Measurements from ENCODE around the gene DSCAM.
"Not testable (repeated sequence)": the region's sequence is repeated elsewhere in the genome, so short reads cannot be mapped to it uniquely, and the experiment has no call there.

Gene DSCAM, protein sequence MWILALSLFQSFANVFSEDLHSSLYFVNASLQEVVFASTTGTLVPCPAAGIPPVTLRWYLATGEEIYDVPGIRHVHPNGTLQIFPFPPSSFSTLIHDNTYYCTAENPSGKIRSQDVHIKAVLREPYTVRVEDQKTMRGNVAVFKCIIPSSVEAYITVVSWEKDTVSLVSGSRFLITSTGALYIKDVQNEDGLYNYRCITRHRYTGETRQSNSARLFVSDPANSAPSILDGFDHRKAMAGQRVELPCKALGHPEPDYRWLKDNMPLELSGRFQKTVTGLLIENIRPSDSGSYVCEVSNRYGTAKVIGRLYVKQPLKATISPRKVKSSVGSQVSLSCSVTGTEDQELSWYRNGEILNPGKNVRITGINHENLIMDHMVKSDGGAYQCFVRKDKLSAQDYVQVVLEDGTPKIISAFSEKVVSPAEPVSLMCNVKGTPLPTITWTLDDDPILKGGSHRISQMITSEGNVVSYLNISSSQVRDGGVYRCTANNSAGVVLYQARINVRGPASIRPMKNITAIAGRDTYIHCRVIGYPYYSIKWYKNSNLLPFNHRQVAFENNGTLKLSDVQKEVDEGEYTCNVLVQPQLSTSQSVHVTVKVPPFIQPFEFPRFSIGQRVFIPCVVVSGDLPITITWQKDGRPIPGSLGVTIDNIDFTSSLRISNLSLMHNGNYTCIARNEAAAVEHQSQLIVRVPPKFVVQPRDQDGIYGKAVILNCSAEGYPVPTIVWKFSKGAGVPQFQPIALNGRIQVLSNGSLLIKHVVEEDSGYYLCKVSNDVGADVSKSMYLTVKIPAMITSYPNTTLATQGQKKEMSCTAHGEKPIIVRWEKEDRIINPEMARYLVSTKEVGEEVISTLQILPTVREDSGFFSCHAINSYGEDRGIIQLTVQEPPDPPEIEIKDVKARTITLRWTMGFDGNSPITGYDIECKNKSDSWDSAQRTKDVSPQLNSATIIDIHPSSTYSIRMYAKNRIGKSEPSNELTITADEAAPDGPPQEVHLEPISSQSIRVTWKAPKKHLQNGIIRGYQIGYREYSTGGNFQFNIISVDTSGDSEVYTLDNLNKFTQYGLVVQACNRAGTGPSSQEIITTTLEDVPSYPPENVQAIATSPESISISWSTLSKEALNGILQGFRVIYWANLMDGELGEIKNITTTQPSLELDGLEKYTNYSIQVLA (N-terminal part only)

DNA sequence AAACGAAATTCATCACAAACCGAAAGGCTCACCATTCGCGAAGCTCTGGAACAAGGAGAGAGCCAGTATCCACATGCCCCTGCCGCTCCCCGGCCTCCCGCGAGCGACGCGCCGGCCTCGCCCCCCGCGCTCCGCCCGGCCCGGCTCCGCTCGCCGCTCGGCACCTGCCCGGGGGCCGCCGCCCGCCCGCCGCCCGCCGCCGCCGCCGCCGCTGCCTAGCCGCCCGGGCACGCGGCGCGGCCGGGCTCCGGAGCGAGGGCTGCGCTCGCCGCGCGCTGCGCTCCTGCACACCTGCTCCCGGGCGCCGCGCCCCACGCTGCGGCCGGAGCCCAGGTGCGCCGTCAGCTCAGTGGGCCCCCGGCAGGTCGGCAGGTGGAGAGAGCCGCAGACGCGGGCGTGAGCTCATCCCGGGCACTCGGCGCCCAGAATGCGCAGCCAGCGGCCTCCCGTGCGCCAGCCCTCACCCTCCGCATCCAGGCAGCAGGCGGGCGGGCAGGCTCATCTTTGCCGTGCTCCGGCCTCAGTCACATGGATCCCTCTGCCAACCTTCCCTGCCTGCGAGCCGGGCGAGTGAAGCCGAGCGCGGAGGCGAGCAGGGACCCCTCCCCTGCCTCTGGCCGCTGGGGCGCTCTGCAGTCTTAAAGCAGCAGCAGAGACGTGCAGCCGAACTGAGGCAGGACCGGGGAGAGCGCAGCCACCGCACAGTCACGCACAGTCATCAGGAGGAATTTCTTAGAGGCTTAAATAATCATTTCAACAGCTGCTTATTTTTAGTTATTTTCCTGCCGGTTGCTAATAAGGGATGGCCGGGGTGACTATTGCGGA, at the start of gene DSCAM:
DSCAM (minus strand) TSS at position 572 of the 825 bp plus-strand sequence; CDS start at position 75, 497 bp downstream.
- H3K4me3 Mint-ChIP-seq, result no peak within 1 kb of the TSS

DNA sequence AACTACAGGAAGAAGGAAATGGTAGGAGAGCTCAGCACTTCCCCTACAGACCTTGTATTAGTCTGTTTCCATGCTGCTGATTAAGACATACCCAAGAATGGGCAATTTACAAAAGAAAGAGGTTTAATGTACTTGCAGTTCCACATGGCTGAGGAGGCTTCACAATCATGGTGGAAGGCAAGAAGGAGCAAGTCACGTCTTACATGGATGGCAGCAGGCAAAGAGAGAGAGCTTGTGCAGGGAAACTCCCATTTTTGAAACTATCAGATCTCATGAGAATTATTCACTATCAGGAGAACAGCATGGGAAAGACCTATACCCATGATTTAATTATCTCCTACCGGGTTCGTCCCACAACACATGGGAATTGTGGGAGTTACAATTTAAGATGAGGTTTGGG, 48.7 kb upstream of the DSCAM start:
- H3K4me3 Mint-ChIP-seq; intact Hi-C loops (cut with micrococcal nuclease); H3K36me3 Mint-ChIP-seq (ENCODE audit: low read depth); H3K27me3 Mint-ChIP-seq; H3K27ac Mint-ChIP-seq; H3K4me1 Mint-ChIP-seq (ENCODE audit: low read depth): not testable (repeated sequence)
- H3K9me3 Mint-ChIP-seq, result peaks cover 36% of the 10 kb centered on the region

More for the DNA sequence above, at the start of gene DSCAM:
- Mint-ChIP-seq H3K27ac (no peak within 1 kb of the TSS), H3K9me3 (no peaks in the 10 kb centered on the region), H3K27me3 (peaks cover 43% of the 10 kb centered on the region), H3K4me1 (ENCODE audit: low read depth) (no peaks in the 10 kb centered on the region), H3K36me3 (ENCODE audit: low read depth) (no peaks in the 10 kb centered on the region)
- intact Hi-C loops (cut with micrococcal nuclease), result no loop called here

DNA sequence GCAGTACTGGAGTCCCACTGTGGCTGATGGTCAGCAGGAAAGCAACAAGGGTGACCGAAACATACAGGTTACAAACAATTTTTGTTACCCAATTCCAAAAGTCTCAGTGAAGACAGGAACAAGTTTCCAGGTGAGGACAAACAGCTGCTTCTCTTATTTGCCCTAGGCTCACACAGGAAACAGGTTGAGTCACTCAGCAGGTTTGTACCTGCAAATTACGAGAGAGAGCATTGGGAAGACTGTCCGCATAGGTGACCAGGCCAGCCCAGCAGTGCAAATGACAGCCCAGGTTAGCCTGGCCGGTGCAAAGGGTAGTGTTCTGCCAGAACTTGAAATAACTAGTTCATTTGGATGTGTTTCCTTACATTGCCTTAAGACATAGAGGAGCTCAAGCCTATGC, 40.0 kb upstream of the DSCAM start:
- Mint-ChIP-seq H3K27me3 (no peaks in the 10 kb centered on the region), H3K9me3 (no peaks in the 10 kb centered on the region), H3K27ac (no peak overlapping the region), H3K4me3 (no peak overlapping the region), H3K4me1 (ENCODE audit: low read depth) (no peaks in the 10 kb centered on the region), H3K36me3 (ENCODE audit: low read depth) (no peaks in the 10 kb centered on the region)
- intact Hi-C loops (cut with micrococcal nuclease), result no loop called here

DNA sequence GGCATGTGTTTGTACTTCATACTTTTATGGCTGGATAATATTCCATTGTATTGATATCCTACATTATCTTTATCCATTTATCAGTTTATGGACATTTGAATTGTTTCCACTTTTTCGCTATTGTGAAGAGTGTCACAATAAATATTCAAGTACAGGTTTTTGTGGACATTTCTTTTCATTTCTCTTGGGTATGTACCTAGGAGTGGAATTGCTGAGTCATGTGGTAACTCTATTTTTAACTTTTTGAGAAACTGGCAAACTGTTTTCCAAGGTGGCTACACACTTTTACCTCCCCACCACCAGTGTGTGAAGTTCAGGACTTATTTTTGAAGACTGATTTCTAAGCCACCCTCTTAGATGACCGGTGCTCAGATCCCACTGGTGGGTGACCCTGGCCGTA, 39.0 kb upstream of the DSCAM start:
- H3K9me3 Mint-ChIP-seq, result no peaks in the 10 kb centered on the region
- no peaks in the 10 kb centered on the region for H3K36me3 Mint-ChIP-seq (ENCODE audit: low read depth)
- intact Hi-C loops (cut with micrococcal nuclease), result no loop called here
- H3K4me3 Mint-ChIP-seq, result no peak overlapping the region
- H3K4me1 Mint-ChIP-seq (ENCODE audit: low read depth), result no peaks in the 10 kb centered on the region
- H3K27me3 Mint-ChIP-seq, result no peaks in the 10 kb centered on the region
- H3K27ac Mint-ChIP-seq, result no peak overlapping the region

DNA sequence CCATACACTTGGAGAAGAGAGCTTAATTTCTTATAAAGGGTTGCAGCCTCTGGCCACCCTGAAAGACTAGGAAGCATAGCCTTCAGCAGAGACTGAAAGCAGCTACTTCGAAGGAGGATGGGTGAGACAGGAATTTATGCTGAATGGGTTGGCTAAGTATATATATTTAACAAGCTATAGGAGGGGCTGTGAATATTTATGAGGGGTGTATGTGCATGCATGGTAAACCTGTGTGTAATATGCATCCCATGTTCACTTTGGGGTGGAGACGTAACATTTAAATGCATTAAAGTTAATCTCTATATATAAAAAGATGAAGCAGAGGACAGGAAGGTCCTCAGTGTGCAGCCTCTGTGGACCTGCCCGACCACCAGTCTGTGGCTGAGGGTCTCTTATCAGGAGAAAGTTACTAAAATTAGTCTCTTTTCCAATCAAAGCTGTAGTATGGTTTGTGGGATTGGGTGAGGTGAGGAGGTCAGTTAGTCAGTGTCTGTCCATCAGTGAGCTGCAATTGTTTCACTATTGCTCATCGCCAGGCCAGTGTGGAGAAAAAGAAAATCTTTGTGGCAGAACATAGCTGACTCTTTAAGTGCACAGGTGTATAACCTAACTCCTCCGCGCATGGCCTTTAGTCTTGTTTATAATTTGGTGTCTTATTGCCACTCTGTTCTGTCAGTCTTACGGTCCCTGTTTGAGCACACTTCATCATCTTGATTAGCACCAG, 35.4 kb upstream of the DSCAM start:
- Mint-ChIP-seq H3K4me3 (no peak overlapping the region), H3K4me1 (ENCODE audit: low read depth) (no peaks in the 10 kb centered on the region), H3K36me3 (ENCODE audit: low read depth) (no peaks in the 10 kb centered on the region), H3K27ac (no peak overlapping the region), H3K27me3 (no peaks in the 10 kb centered on the region), H3K9me3 (no peaks in the 10 kb centered on the region)
- intact Hi-C loops (cut with micrococcal nuclease), result no loop called here

DNA sequence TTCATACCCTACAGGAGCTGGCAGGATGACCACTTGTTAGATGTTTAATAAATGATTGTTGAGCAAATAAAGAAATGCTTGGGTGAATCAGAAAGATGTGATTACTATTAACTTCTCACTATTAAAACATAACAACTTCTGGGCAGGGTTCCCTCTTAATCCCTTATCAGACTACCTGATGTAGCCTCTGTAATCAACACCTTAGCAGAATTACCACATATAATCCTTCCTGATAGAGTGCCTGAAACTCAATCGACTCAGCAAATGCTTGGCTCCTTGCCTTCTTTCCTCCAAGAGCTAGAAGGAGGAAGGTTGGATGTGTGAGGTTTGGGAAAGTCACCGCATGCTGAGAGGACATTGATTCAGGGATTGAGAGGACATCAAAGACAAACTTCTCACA, 34.8 kb upstream of the DSCAM start:
- H3K27ac Mint-ChIP-seq, result no peak overlapping the region
- no peaks in the 10 kb centered on the region for H3K36me3 Mint-ChIP-seq (ENCODE audit: low read depth)
- intact Hi-C loops (cut with micrococcal nuclease), result no loop called here
- no peak overlapping the region for H3K4me3 Mint-ChIP-seq
- H3K4me1 Mint-ChIP-seq (ENCODE audit: low read depth), result no peaks in the 10 kb centered on the region
- H3K9me3 Mint-ChIP-seq, result no peaks in the 10 kb centered on the region
- H3K27me3 Mint-ChIP-seq, result no peaks in the 10 kb centered on the region

DNA sequence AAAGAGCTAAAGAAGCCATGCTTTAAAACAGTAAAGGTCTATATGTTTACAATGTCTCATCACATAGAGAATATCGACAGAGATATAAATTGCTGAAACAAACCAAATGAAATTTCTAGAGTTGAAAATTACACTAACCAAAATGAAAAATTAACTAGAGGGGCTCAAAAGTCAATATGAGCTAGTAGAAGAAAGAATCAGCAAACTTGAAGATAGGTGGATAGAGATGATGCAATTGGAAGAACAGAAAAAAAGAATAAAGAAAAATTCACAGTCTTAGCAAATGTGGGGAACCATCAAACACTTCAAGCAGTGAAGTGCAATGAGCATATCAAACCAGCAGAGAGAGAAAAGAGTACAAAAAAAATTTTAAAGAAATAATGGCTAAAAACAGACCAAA, 24.1 kb upstream of the DSCAM start:
- Mint-ChIP-seq H3K27me3 (no peaks in the 10 kb centered on the region), H3K4me3 (no peak overlapping the region), H3K4me1 (ENCODE audit: low read depth) (no peaks in the 10 kb centered on the region), H3K9me3 (peaks cover 29% of the 10 kb centered on the region), H3K36me3 (ENCODE audit: low read depth) (no peaks in the 10 kb centered on the region), H3K27ac (no peak overlapping the region)
- intact Hi-C loops (cut with micrococcal nuclease), result no loop called here

DNA sequence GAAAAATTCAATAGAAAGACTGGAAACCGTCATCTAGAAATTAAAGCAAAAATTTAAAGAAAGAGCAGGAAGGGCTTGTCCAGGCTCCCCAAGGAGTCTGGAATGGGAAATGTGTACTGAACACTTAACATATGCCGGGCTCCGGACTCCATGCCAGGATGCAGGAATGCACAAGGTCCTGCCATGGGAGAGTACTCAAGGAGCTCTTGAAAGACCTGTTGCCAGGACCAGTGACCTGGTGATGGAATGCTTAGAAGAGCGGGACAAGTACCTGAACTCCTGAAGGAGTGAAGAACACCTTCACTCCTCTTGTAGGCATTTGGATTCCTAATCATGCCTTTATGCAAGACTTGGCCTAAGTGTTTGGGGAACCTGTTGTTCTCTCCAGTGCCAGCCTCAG, 16.9 kb upstream of the DSCAM start:
- Mint-ChIP-seq H3K27me3 (no peaks in the 10 kb centered on the region), H3K4me3 (no peak overlapping the region), H3K36me3 (ENCODE audit: low read depth) (no peaks in the 10 kb centered on the region), H3K9me3 (peaks cover 7% of the 10 kb centered on the region), H3K27ac (no peak overlapping the region), H3K4me1 (ENCODE audit: low read depth) (no peaks in the 10 kb centered on the region)
- intact Hi-C loops (cut with micrococcal nuclease), result no loop called here

DNA sequence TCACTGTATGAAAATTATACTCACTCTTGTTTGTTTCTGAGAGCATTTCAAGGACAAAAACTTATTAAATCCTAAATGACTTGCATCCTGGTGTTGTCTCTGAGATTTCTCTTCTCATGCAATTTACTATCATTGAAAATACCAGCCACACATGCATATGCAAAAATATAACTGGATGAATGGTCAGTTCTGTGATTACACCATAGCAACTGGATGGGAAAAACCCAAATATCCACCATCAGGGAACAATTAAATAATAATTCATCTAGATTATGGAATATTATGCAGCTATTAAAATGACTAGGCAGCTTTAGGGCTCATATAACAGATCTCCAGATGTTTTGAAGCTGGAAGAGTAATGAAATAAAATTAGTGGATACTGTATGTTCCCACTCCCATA, 11.6 kb upstream of the DSCAM start:
- Mint-ChIP-seq H3K27ac (no peak overlapping the region), H3K4me3 (no peak overlapping the region), H3K27me3 (no peaks in the 10 kb centered on the region), H3K4me1 (ENCODE audit: low read depth) (no peaks in the 10 kb centered on the region), H3K9me3 (peaks cover 17% of the 10 kb centered on the region), H3K36me3 (ENCODE audit: low read depth) (no peaks in the 10 kb centered on the region)
- intact Hi-C loops (cut with micrococcal nuclease), result no loop called here

DNA sequence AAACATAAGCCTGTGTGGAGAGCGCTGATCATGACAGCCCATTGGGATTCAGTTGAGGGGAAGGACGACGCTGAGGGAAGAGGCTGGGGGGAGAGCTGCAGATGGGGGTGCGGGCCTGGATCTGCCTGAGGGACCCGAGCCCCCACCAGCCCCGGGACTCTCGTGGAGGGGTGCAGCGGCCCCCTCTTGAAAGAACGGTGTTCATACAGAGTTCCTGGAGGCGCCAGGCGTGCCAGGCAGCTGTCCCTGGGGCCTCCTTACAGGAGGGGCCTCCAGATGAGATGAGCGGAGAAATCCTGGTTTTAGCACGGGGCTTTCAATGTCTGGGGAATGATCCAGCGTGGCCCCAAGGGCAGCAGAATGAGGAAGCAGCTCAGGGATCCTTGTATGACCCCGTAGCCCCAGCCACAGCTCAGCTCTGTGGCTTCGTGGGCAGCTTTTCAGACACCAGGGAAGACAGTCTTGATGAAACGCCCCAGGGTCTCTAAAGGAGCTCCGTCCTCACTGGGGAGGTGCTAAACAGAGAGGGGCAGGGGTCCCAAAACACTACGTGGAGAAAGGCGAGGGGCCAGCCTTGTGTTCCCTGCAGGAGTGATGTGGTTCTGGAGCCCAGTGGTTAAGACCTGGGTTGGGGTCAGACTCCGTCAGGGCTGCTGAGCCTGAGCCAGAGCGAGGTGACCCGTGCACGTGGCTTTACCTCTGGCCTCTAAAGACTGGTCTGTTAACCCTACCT, 7.2 kb upstream of the DSCAM start:
- no peak overlapping the region for H3K27ac Mint-ChIP-seq
- H3K36me3 Mint-ChIP-seq (ENCODE audit: low read depth), result no peaks in the 10 kb centered on the region
- no peak overlapping the region for H3K4me3 Mint-ChIP-seq
- H3K27me3 Mint-ChIP-seq, result peaks cover 1% of the 10 kb centered on the region
- H3K9me3 Mint-ChIP-seq, result peaks cover 17% of the 10 kb centered on the region
- no peaks in the 10 kb centered on the region for H3K4me1 Mint-ChIP-seq (ENCODE audit: low read depth)
- intact Hi-C loops (cut with micrococcal nuclease), result no loop called here

DNA sequence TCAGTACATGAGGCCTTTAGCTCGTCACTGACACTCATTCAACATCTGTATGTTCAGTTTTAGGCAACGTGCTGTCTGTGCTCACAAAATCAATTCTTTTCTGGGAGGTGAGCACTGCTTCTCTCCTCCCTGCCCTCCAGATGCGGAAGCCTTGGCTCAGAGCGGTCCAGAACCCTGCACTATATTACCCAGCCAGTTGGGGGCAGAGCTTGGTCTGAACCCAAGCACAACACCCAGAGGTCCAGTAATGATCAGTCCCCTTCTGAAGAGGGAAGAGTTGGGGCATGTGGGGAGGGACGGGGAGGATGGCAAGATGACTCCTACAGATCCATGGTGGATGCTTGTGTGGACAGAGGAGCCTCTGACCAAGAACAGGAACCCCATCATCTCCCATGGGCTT, 5.6 kb upstream of the DSCAM start:
- H3K36me3 Mint-ChIP-seq (ENCODE audit: low read depth), result no peaks in the 10 kb centered on the region
- H3K4me3 Mint-ChIP-seq, result no peak overlapping the region
- intact Hi-C loops (cut with micrococcal nuclease), result no loop called here
- H3K27ac Mint-ChIP-seq, result no peak overlapping the region
- H3K9me3 Mint-ChIP-seq, result peaks cover 12% of the 10 kb centered on the region
- H3K4me1 Mint-ChIP-seq (ENCODE audit: low read depth), result no peaks in the 10 kb centered on the region
- peaks cover 11% of the 10 kb centered on the region for H3K27me3 Mint-ChIP-seq

DNA sequence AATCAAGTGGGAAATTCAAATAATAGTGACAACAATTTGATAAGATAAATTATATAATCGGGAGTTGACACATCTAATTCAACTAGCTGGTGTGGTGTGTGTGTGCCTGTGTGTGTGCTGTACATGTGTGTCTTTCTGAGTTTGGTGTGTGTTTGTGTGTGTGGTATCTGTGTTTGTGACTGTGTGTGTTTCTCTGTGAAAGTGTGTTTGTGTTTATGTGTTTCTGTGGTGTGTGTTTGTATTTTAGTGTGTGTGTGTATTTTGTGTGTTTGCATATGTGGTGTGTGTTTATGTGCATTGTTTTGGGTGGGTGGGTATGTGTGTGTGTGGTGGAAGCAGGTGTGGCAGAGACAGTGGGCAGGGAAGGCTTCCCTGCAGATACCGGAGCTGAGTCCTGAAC, 4.8 kb upstream of the DSCAM start:
- Mint-ChIP-seq H3K4me3 (no peak overlapping the region), H3K36me3 (ENCODE audit: low read depth) (no peaks in the 10 kb centered on the region), H3K27ac (no peak overlapping the region), H3K27me3 (peaks cover 18% of the 10 kb centered on the region), H3K9me3 (peaks cover 4% of the 10 kb centered on the region), H3K4me1 (ENCODE audit: low read depth) (no peaks in the 10 kb centered on the region)
- intact Hi-C loops (cut with micrococcal nuclease), result no loop called here

Measured in dendritic cell treated with granulocyte-macrophage colony-stimulating factor and Interleukin-4, amounts not matched to agents 40 ng/mL and 50 ng/mL, for 4 days (primary cell).